Neural cell (in vitro differentiated cells): ENCODE measurements around the gene TBX15. TPM values are rescaled to one million over a fixed set of nuclear protein-coding genes. Genes with fewer than 3 reads are reported as not detected.

Source experiments
- H2AFZ ChIP-seq: fragments of 200-600, 300-800 bp; sonication (generic), shearing (Covaris generic); 2 replicates; pipeline ENCODE4 v1.6.0; 2014; ENCODE audit warnings: low read depth, mild to moderate bottlenecking, antibody characterized with exemption, low read length, moderate library complexity
- H3F3A ChIP-seq: fragments of 200-600 bp; shearing (Covaris generic); 2 replicates; pipeline ENCODE4 v1.6.1; 2016; ENCODE audit warnings: mild to moderate bottlenecking, moderate library complexity, mixed read lengths, antibody characterized with exemption, low read length; ENCODE audit not compliant: insufficient read depth, poor library complexity, severe bottlenecking
- H3K27ac ChIP-seq: fragments of 200-600, 300-800 bp; sonication (generic), shearing (Covaris generic); 2 replicates; pipeline ENCODE4 v1.5.1; 2014; ENCODE audit warnings: mild to moderate bottlenecking, low read length, moderate library complexity
- H3K27me3 ChIP-seq: fragments of 300-800, 200-600 bp; sonication (generic), shearing (Covaris generic); 2 replicates; pipeline ENCODE4 v1.6.0; 2014; ENCODE audit warnings: mild to moderate bottlenecking, low read depth, low read length, moderate library complexity; ENCODE audit not compliant: insufficient read depth
- H3K36me3 ChIP-seq: fragments of 300-800, 200-600 bp; sonication (generic), shearing (Covaris generic); 2 replicates; pipeline ENCODE4 v1.5.1; 2014; ENCODE audit warnings: mild to moderate bottlenecking, antibody characterized with exemption, low read length, moderate library complexity; ENCODE audit not compliant: insufficient read depth
- H3K4me2 ChIP-seq: fragments of 300-800, 200-600 bp; sonication (generic), shearing (Covaris generic); 2 replicates; pipeline ENCODE4 v1.6.0; 2014; ENCODE audit warnings: mild to moderate bottlenecking, low read length
- H3K4me3 ChIP-seq: fragments of 300-800, 200-600 bp; sonication (generic), shearing (Covaris generic); 2 replicates; pipeline ENCODE4 v1.5.1; 2014; ENCODE audit warnings: mild to moderate bottlenecking, low read length, moderate library complexity
- H3K79me2 ChIP-seq: fragments of 200-600 bp; shearing (Covaris generic); replicated peaks from 2 replicates; pipeline ENCODE4 v1.6.0; 2014; ENCODE audit warnings: mild to moderate bottlenecking, low read length, moderate library complexity; ENCODE audit not compliant: insufficient read depth
- H3K9ac ChIP-seq: fragments of 300-800, 200-600 bp; sonication (generic), shearing (Covaris generic); 2 replicates; pipeline ENCODE4 v1.6.1; 2016; ENCODE audit warnings: mild to moderate bottlenecking, low read length, mixed read lengths
- H3K9me2 ChIP-seq: fragments of 200-600 bp; shearing (Covaris generic); 2 replicates; pipeline ENCODE4 v1.6.1; 2016; ENCODE audit warnings: mild to moderate bottlenecking, low read length, mixed read lengths; ENCODE audit not compliant: insufficient read depth
- H3K9me3 ChIP-seq: fragments of 200-600, 300-800 bp; sonication (generic), shearing (Covaris generic); 2 replicates; pipeline ENCODE4 v1.6.1; 2016; ENCODE audit warnings: mild to moderate bottlenecking, mixed run types, low read length, moderate library complexity, mixed read lengths
- H4K20me1 ChIP-seq: fragments of 200-600 bp; shearing (Covaris generic); 2 replicates; pipeline ENCODE4 v1.6.1; 2016; ENCODE audit warnings: mild to moderate bottlenecking, mixed run types; ENCODE audit not compliant: insufficient read depth
- EP300 ChIP-seq: fragments of 450-650 bp; conservative IDR thresholded peaks from 2 replicates; pipeline ENCODE4 v1.6.1; 2014; ENCODE audit warnings: antibody characterized with exemption, mild to moderate bottlenecking, moderate library complexity; ENCODE audit not compliant: poor library complexity, severe bottlenecking
- EZH2 ChIP-seq: fragments of 200-600, 300-800 bp; shearing (Covaris generic), sonication (generic); IDR thresholded peaks from 2 replicates; pipeline ENCODE4 v1.6.1; 2014; ENCODE audit warnings: antibody characterized with exemption, low read length, borderline replicate concordance, mild to moderate bottlenecking; ENCODE audit not compliant: insufficient read depth, poor library complexity, severe bottlenecking
- MXI1 ChIP-seq: fragments of 450-650 bp; conservative IDR thresholded peaks from 2 replicates; pipeline ENCODE4 v1.6.1; 2014; ENCODE audit warnings: antibody characterized with exemption, mild to moderate bottlenecking; ENCODE audit not compliant: poor library complexity, severe bottlenecking
- POLR2AphosphoS5 ChIP-seq: IDR thresholded peaks from 2 replicates; pipeline ENCODE4 v1.6.1; 2012
- RAD21 ChIP-seq: fragments of 450-650 bp; conservative IDR thresholded peaks from 2 replicates; pipeline ENCODE4 v1.6.1; 2014; ENCODE audit warnings: antibody characterized with exemption, mild to moderate bottlenecking, moderate library complexity
- REST ChIP-seq: IDR thresholded peaks from 2 replicates; pipeline ENCODE4 v1.6.1; 2012; ENCODE audit warnings: borderline replicate concordance
- SMC3 ChIP-seq: fragments of 450-650 bp; conservative IDR thresholded peaks from 2 replicates; pipeline ENCODE4 v1.6.1; 2014; ENCODE audit warnings: antibody characterized with exemption, mild to moderate bottlenecking, moderate library complexity; ENCODE audit not compliant: poor library complexity
- TAF1 ChIP-seq: IDR thresholded peaks from 2 replicates; pipeline ENCODE4 v1.6.1; 2012; ENCODE audit warnings: low read depth
- polyA plus RNA-seq: library from polyadenylated mRNA; depleted of rRNA; stranded (reverse); fragments of >200 nt; gene quantifications from 2 replicates; pipeline ENCODE4 v1.2.3, GENCODE V29; 2014
- TF ChIP-seq, protein P1 (sequence below): fragments of 450-650 bp; IDR thresholded peaks from 2 replicates; pipeline ENCODE4 v1.5.1; 2014; ENCODE audit warnings: antibody characterized with exemption, mild to moderate bottlenecking, moderate library complexity; ENCODE audit not compliant: poor library complexity, severe bottlenecking

The TBX15 gene
- polyA plus RNA-seq, 1 donor from 2014 or later, result 0.10 TPM

GRCh38 chr1:118934706-118935105, 53.4 kb downstream of the TBX15 start:
- H3K4me3 ChIP-seq, result no peak overlapping the region
- H3K36me3 ChIP-seq, result no peaks in the 10 kb centered on the region
- no peaks in the 10 kb centered on the region for H4K20me1 ChIP-seq
- H3K9me3 ChIP-seq, result no peaks in the 10 kb centered on the region
- TF ChIP-seq REST, result no peak
- no peak for TF ChIP-seq MXI1
- no peak for TF ChIP-seq EZH2
- TF ChIP-seq EP300, result no peak
- no peak for TF ChIP-seq POLR2AphosphoS5
- no peak for TF ChIP-seq SMC3
- no peaks in the 10 kb centered on the region for H3K27me3 ChIP-seq
- H3K9me2 ChIP-seq, result no peaks in the 10 kb centered on the region
- H3K79me2 ChIP-seq, result no peaks in the 10 kb centered on the region
- no peak overlapping the region for H3K9ac ChIP-seq
- H3K27ac ChIP-seq, result no peak overlapping the region
- H3K4me2 ChIP-seq, result no peak overlapping the region
- no peak overlapping the region for H2AFZ ChIP-seq
- H3F3A ChIP-seq, result no peaks in the 10 kb centered on the region

GRCh38 chr1:118933051-118933781, 54.9 kb downstream of the TBX15 start:
- H3K4me2 ChIP-seq, result no peak overlapping the region
- no peak overlapping the region for H3K4me3 ChIP-seq
- no peaks in the 10 kb centered on the region for H3F3A ChIP-seq
- no peaks in the 10 kb centered on the region for H3K9me3 ChIP-seq
- no peaks in the 10 kb centered on the region for H3K9me2 ChIP-seq
- H3K27me3 ChIP-seq, result no peaks in the 10 kb centered on the region
- no peaks in the 10 kb centered on the region for H3K79me2 ChIP-seq
- no peak overlapping the region for H2AFZ ChIP-seq
- no peaks in the 10 kb centered on the region for H4K20me1 ChIP-seq
- H3K36me3 ChIP-seq, result no peaks in the 10 kb centered on the region
- TF ChIP-seq REST, result no peak
- TF ChIP-seq EP300, result no peak
- no peak for TF ChIP-seq TAF1
- TF ChIP-seq, protein P1, sequence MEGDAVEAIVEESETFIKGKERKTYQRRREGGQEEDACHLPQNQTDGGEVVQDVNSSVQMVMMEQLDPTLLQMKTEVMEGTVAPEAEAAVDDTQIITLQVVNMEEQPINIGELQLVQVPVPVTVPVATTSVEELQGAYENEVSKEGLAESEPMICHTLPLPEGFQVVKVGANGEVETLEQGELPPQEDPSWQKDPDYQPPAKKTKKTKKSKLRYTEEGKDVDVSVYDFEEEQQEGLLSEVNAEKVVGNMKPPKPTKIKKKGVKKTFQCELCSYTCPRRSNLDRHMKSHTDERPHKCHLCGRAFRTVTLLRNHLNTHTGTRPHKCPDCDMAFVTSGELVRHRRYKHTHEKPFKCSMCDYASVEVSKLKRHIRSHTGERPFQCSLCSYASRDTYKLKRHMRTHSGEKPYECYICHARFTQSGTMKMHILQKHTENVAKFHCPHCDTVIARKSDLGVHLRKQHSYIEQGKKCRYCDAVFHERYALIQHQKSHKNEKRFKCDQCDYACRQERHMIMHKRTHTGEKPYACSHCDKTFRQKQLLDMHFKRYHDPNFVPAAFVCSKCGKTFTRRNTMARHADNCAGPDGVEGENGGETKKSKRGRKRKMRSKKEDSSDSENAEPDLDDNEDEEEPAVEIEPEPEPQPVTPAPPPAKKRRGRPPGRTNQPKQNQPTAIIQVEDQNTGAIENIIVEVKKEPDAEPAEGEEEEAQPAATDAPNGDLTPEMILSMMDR, result no peak
- TF ChIP-seq RAD21, result no peak
- no peak for TF ChIP-seq EZH2
- TF ChIP-seq SMC3, result no peak
- no peak for TF ChIP-seq MXI1
- TF ChIP-seq POLR2AphosphoS5, result no peak
- no peak overlapping the region for H3K27ac ChIP-seq
- H3K9ac ChIP-seq, result no peak overlapping the region
